Lung (tissue), 12 donors: ENCODE results near the gene CLK2. TPM values are rescaled to one million over a fixed set of nuclear protein-coding genes. Genes with fewer than 3 reads are reported as not detected.

ENCODE experiments used
- ATAC-seq: fragments of 200-7000 bp; cut with Tn5 transposase; one replicate; pipeline ENCODE4 v1.9.1; 2020; ENCODE audit warnings: moderate number of reproducible peaks; ENCODE audit not compliant: insufficient read depth, low FRiP score
- DNase-seq, 3 donors: peaks; one replicate each; pipeline ENCODE4 v3.0.0-alpha.2; 2013 to 2017
- H3K27ac ChIP-seq, 2 donors: one replicate each; pipeline ENCODE4 v1.5.1; 2013; ENCODE audit warnings: mild to moderate bottlenecking in 2 of 2, moderate library complexity in 2 of 2, control low read depth in 1 of 2, inconsistent platforms in 1 of 2, low read depth in 1 of 2, low read length in 1 of 2
- H3K27me3 ChIP-seq, 3 donors: one replicate each; pipeline ENCODE4 v1.5.1; 2013; ENCODE audit warnings: low read length in 2 of 3; ENCODE audit not compliant: control insufficient read depth in 3 of 3, insufficient read depth in 3 of 3
- H3K36me3 ChIP-seq, 4 donors: one replicate each; pipeline ENCODE4 v1.5.1; 2013; ENCODE audit warnings: low read length in 4 of 4, mild to moderate bottlenecking in 1 of 4, moderate library complexity in 1 of 4; ENCODE audit not compliant: control insufficient read depth in 4 of 4, insufficient read depth in 4 of 4
- H3K4me1 ChIP-seq, 5 donors: one replicate each; pipeline ENCODE4 v1.5.1; 2013; ENCODE audit warnings: low read length in 5 of 5, mild to moderate bottlenecking in 2 of 5, moderate library complexity in 1 of 5; ENCODE audit not compliant: control insufficient read depth in 5 of 5, insufficient read depth in 5 of 5
- H3K4me3 ChIP-seq: one replicate; pipeline ENCODE4 v1.5.1; 2013; ENCODE audit warnings: mild to moderate bottlenecking, control low read depth, moderate library complexity
- H3K9ac ChIP-seq, 2 donors: one replicate each; pipeline ENCODE4 v1.5.1; 2013; ENCODE audit warnings: low read length in 2 of 2, control low read depth in 1 of 2; ENCODE audit not compliant: insufficient read depth in 1 of 2
- H3K9me3 ChIP-seq, 4 donors: one replicate each; pipeline ENCODE4 v1.5.1; 2013; ENCODE audit warnings: low read length in 3 of 4, mild to moderate bottlenecking in 1 of 4, moderate library complexity in 1 of 4; ENCODE audit not compliant: control insufficient read depth in 4 of 4, insufficient read depth in 3 of 4
- CTCF ChIP-seq: IDR thresholded peaks from 2 replicates; pipeline ENCODE4 v1.5.1; 2012; ENCODE audit warnings: mild to moderate bottlenecking; ENCODE audit errors: control extremely low read depth, extremely low read depth
- WGBS, 2 donors: extraction: QIAGEN DNeasy Blood & Tissue Kit; methylation state at CpG; one replicate each; pipeline ENCODE4 v1.1.7; 2013; 5-methylcytosine and 5-hydroxymethylcytosine counted together
- polyA plus RNA-seq, 2 donors: library from polyadenylated mRNA; stranded (reverse); fragments of 200-250 nt; gene quantifications; one replicate each; pipeline ENCODE4 v1.2.1, GENCODE V29; 2013
- total RNA-seq, 2 donors: library from RNA; depleted of rRNA in 1 of 2; stranded (reverse); fragments of >200 nt in 1 of 2; gene quantifications; one replicate each; pipeline ENCODE4 v1.2.1, GENCODE V29; 2014 to 2021
- donor health status: control.
- donor health status: control.
- donor health status: Bipolar disorder and iron deficiency.
- donor health status: healthy.
- donor health status: DM: yes; HTN: yes; CAD: no.

The CLK2 gene
- total and polyA plus RNA-seq, 4 donors, result 41.1 to 56.5 (median 54.2) TPM

GRCh38 chr1:155254714-155255242 is 18.5 kb downstream of the CLK2 start:
- Histone ChIP-seq H3K9ac (no peak overlapping the region), H3K27ac (peak overlapping the region; percentile 86 to 99), H3K27me3 (no peaks in the 10 kb centered on the region)

GRCh38 chr1:155254228-155254713 is 19.0 kb downstream of the CLK2 start:
- TF ChIP-seq CTCF, result no peak
- ATAC-seq (no peak), DNase-seq (no peak)
- 43 to 51% methylated on average over 12 of the region's 12 CpGs for WGBS, 2 donors
- no peak overlapping the region for H3K9ac ChIP-seq
- no peaks in the 10 kb centered on the region for H3K27me3 ChIP-seq
- peak overlapping the region; percentile 60 for H3K4me3 ChIP-seq
- H3K4me1 ChIP-seq, result peaks cover 0 to 32% (median 11%) of the 10 kb centered on the region in 5 donors
- peaks cover 0 to 12% (median 9%) of the 10 kb centered on the region in 4 donors for H3K36me3 ChIP-seq
- H3K9me3 ChIP-seq, result no peaks in the 10 kb centered on the region
- H3K27ac ChIP-seq, result peak overlapping the region in 1 of 2 donors; percentile 0

More at GRCh38 chr1:155254714-155255242, 18.5 kb downstream of the CLK2 start:
- no peaks in the 10 kb centered on the region for H3K9me3 ChIP-seq
- ATAC-seq, result no peak
- DNase-seq, result peak in 1 of 3 donors; percentile 37
- WGBS, 2 donors, result 6 to 10% methylated on average over 18 to 35 of the region's 35 CpGs
- peak overlapping the region; percentile 60 for H3K4me3 ChIP-seq
- peaks cover 0 to 14% (median 11%) of the 10 kb centered on the region in 4 donors for H3K36me3 ChIP-seq
- H3K4me1 ChIP-seq, result peaks cover 0 to 32% (median 11%) of the 10 kb centered on the region in 5 donors
- no peak for TF ChIP-seq CTCF

GRCh38 chr1:155253797-155254196 is 19.5 kb downstream of the CLK2 start:
- DNase-seq (no peak), ATAC-seq (no peak)
- no peak overlapping the region for H3K27ac ChIP-seq
- H3K36me3 ChIP-seq, result peaks cover 0 to 13% (median 9%) of the 10 kb centered on the region in 4 donors
- no peaks in the 10 kb centered on the region for H3K27me3 ChIP-seq
- H3K4me3 ChIP-seq, result no peak overlapping the region
- H3K4me1 ChIP-seq, result peaks cover 0 to 32% (median 11%) of the 10 kb centered on the region in 5 donors
- no peak for TF ChIP-seq CTCF
- no peaks in the 10 kb centered on the region for H3K9me3 ChIP-seq
- H3K9ac ChIP-seq, result no peak overlapping the region
- 59 to 82% methylated on average over 5 of the region's 5 CpGs for whole genome bisulfite sequencing, 2 donors
